Endodermal cell (in vitro differentiated cells): ENCODE measurements around the gene TBC1D3B. TPM values are rescaled to one million over a fixed set of nuclear protein-coding genes. Genes with fewer than 3 reads are reported as not detected.
A peak's percentile ranks its signal among the peaks of the same experiment; 100 is the strongest.

Experiments used
- DNase-seq: peaks from one replicate; pipeline ENCODE4 v3.0.0-alpha.2; 2017
- H3K27ac ChIP-seq: 2 replicates; pipeline ENCODE4 v1.5.1; 2013; ENCODE audit warnings: mild to moderate bottlenecking, low read depth, low read length, moderate library complexity
- H3K27me3 ChIP-seq: 2 replicates; pipeline ENCODE4 v1.6.1; 2013; ENCODE audit warnings: mild to moderate bottlenecking, low read length, moderate library complexity; ENCODE audit not compliant: insufficient read depth, control insufficient read depth, poor library complexity, severe bottlenecking
- H3K36me3 ChIP-seq: 2 replicates; pipeline ENCODE4 v1.7.0; 2013; ENCODE audit warnings: mild to moderate bottlenecking, low read length, moderate library complexity; ENCODE audit not compliant: control insufficient read depth, insufficient read depth
- H3K4me1 ChIP-seq: one replicate; pipeline ENCODE4 v1.7.0; 2013; ENCODE audit warnings: low read length; ENCODE audit not compliant: control insufficient read depth, insufficient read depth
- H3K4me3 ChIP-seq: 2 replicates; pipeline ENCODE4 v1.5.1; 2013; ENCODE audit warnings: mild to moderate bottlenecking, low read length, moderate library complexity
- H3K9ac ChIP-seq: 2 replicates; pipeline ENCODE4 v1.6.1; 2013; ENCODE audit warnings: mild to moderate bottlenecking, low read length, moderate library complexity; ENCODE audit not compliant: poor library complexity, severe bottlenecking; ENCODE audit errors: extremely low read depth
- H3K9me3 ChIP-seq: 2 replicates; pipeline ENCODE4 v1.6.1; 2013; ENCODE audit warnings: mild to moderate bottlenecking, low read length, moderate library complexity; ENCODE audit not compliant: control insufficient read depth
- H3K27ac Mint-ChIP-seq: 2 replicates; pipeline ENCODE4 v1.8.0; 2020; ENCODE audit warnings: mixed read lengths
- H3K27me3 Mint-ChIP-seq: 2 replicates; pipeline ENCODE4 v1.8.0; 2021; ENCODE audit warnings: mild to moderate bottlenecking, mixed read lengths; ENCODE audit not compliant: insufficient read depth
- H3K36me3 Mint-ChIP-seq: 2 replicates; pipeline ENCODE4 v1.8.0; 2020; ENCODE audit warnings: low read depth, mixed read lengths
- H3K4me1 Mint-ChIP-seq: 2 replicates; pipeline ENCODE4 v1.8.0; 2020; ENCODE audit warnings: mixed read lengths
- H3K4me3 Mint-ChIP-seq: 2 replicates; pipeline ENCODE4 v1.8.0; 2020; ENCODE audit warnings: mild to moderate bottlenecking, moderate library complexity, mixed read lengths
- H3K9me3 Mint-ChIP-seq: 2 replicates; pipeline ENCODE4 v1.8.0; 2020; ENCODE audit warnings: mild to moderate bottlenecking, mixed read lengths
- CTCF ChIP-seq: fragments of 200-600 bp; sonication (generic); conservative IDR thresholded peaks from 2 replicates; pipeline ENCODE4 v1.5.0; 2021; ENCODE audit warnings: antibody characterized with exemption, mild to moderate bottlenecking
- WGBS, 2 experiments: methylation state at CpG; one replicate each; pipeline versions ENCODE4 v1.1.5 to v1.1.7; 2013; ENCODE audit warnings: missing lambda C conversion rate in 2 of 2, mixed read lengths in 1 of 2; ENCODE audit not compliant: insufficient coverage in 1 of 2, insufficient read length in 1 of 2; 5-methylcytosine and 5-hydroxymethylcytosine counted together
- total RNA-seq, 2 donors: library from RNA; stranded (reverse); fragmentation: NEBNext Ultra II Directional in 1 of 2; extraction: Animal tissue kit (Norgen Biotek cat#: 25700) in 1 of 2; gene quantifications; 2 replicates in 1 of 2; 3 replicates in 1 of 2; pipeline ENCODE4 v1.2.1, GENCODE V29; 2021

Gene TBC1D3B
- total RNA-seq, 2 donors from 2014 or later = 13.1 to 18.4 TPM

- Mint-ChIP-seq H3K4me3 (no peak overlapping the region), H3K4me1 (peaks cover 17% of the 10 kb centered on the region), H3K36me3 (no peaks in the 10 kb centered on the region), H3K9me3 (peaks cover 2% of the 10 kb centered on the region), H3K27me3 (no peaks in the 10 kb centered on the region), H3K27ac (no peak overlapping the region)
- Histone ChIP-seq H3K9ac (no peak overlapping the region), H3K4me1 (no peaks in the 10 kb centered on the region), H3K27me3 (no peaks in the 10 kb centered on the region), H3K27ac (no peak overlapping the region), H3K4me3 (no peak overlapping the region), H3K36me3 (no peaks in the 10 kb centered on the region), H3K9me3 (no peaks in the 10 kb centered on the region)
- 89 to 92% methylated on average over 2 to 3 of the region's 3 CpGs for WGBS, 2 experiments
- DNase-seq = no peak
- no peak for TF ChIP-seq CTCF
Measured at GRCh38 chr17:36131931-36132330, 44.5 kb downstream of the TBC1D3B start.

- Mint-ChIP-seq H3K36me3 (no peaks in the 10 kb centered on the region), H3K9me3 (peaks cover 7% of the 10 kb centered on the region), H3K4me1 (peaks cover 16% of the 10 kb centered on the region), H3K27ac (no peak overlapping the region), H3K4me3 (no peak overlapping the region), H3K27me3 (no peaks in the 10 kb centered on the region)
- Histone ChIP-seq H3K9ac (no peak overlapping the region), H3K4me3 (no peak overlapping the region), H3K27ac (no peak overlapping the region), H3K36me3 (no peaks in the 10 kb centered on the region), H3K27me3 (no peaks in the 10 kb centered on the region), H3K4me1 (no peaks in the 10 kb centered on the region), H3K9me3 (no peaks in the 10 kb centered on the region)
- peak; percentile 58 for TF ChIP-seq CTCF
- DNase-seq = no peak
- WGBS, 2 experiments = 80 to 86% methylated on average over 1 to 2 of the region's 2 CpGs
Measured at GRCh38 chr17:36131421-36131820, 45.0 kb downstream of the TBC1D3B start.

DNA sequence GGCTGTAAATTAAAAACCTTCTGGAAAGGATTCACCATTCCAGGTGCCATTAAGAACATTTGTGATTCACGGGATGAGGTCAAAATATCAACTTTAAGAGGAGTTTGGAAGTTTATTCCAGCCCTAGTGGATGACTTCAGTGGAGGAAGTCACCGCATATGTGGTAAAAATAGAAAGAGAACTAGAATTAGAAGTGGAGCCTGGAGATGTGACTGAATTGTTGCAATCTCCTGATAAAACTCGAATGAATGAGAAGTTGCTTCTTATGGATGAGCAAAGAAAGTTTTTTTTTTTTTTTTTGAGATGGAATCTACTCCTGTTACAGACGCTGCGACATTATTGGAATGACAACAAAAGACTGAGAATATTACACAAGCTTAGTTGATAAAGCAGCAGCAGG is 46.1 kb downstream of the TBC1D3B start:
- DNase-seq = no peak
- Histone ChIP-seq H3K9ac (no peak overlapping the region), H3K27ac (no peak overlapping the region), H3K4me3 (no peak overlapping the region), H3K9me3 (peaks cover 7% of the 10 kb centered on the region), H3K27me3 (no peaks in the 10 kb centered on the region), H3K4me1 (no peaks in the 10 kb centered on the region), H3K36me3 (no peaks in the 10 kb centered on the region)
- WGBS, 2 experiments = 94 to 97% methylated on average over 5 of the region's 5 CpGs
- H3K36me3 Mint-ChIP-seq = no peaks in the 10 kb centered on the region
- H3K9me3 Mint-ChIP-seq = peaks cover 17% of the 10 kb centered on the region
- H3K4me1 Mint-ChIP-seq = peaks cover 10% of the 10 kb centered on the region
- H3K27me3 Mint-ChIP-seq = no peaks in the 10 kb centered on the region
- H3K4me3 Mint-ChIP-seq = no peak overlapping the region
- no peak overlapping the region for H3K27ac Mint-ChIP-seq
- no peak for TF ChIP-seq CTCF
